HG02852 (cell line): ENCODE data around the gene TRAF5.

Source experiments
- ATAC-seq: cut with Tn5 transposase; IDR thresholded peaks from one replicate; pipeline ENCODE4 v1.9.1; 2021; ENCODE audit warnings: mild to moderate bottlenecking, moderate library complexity; ENCODE audit not compliant: unreplicated experiment

TRAF5 gene

DNA sequence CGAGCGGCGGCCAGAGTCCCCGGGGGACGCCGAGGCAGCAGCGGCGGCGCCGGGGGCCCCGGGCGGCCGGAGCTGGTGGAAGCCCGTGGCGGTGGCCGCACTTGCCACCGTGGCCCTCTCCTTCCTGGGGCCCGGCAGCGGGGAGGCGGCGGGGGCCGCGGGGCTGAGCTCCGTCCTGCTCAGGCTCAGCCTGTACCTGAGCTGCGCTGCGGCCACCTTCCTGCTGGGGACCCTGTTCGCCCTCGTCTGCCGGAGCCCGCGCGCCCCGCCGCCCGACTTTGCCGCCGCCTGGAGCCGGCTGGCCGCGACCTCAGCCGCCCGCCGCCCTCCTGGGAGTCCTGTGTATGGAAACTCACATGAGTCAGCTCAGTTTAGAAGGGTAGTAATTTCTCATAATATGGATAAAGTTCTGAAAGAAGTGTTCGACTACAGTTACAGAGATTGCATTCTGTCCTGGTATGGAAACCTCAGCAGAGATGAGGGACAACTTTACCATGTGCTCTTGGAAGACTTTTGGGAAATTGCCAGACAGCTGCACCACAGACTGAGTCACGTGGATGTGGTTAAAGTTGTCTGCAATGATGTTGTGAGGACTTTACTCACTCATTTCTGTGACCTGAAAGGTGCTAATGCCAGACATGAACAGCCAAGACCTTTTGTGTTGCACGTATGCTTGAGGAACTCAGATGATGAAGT lies 90.1 kb downstream of the TRAF5 start:
- peak; percentile 58 for ATAC-seq

DNA sequence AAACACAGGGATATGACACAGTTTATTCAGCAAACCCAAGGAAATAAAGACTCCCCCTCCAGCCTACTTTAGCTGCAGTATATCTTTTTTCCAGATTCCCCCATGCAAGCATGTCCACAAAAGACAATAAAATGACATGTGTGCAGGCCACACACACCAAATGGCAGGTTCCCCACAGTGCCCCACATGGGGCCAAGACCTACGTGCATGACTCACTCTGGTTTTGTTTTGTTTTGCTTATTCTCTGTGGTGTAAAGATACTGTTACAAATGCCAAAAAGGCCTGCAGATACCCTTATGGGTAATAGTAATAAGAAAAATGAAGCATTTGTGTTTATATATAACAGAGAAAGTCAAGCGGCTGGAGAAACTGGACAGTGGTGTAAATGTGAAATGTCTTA lies 93.8 kb downstream of the TRAF5 start:
- ATAC-seq, result no peak

DNA sequence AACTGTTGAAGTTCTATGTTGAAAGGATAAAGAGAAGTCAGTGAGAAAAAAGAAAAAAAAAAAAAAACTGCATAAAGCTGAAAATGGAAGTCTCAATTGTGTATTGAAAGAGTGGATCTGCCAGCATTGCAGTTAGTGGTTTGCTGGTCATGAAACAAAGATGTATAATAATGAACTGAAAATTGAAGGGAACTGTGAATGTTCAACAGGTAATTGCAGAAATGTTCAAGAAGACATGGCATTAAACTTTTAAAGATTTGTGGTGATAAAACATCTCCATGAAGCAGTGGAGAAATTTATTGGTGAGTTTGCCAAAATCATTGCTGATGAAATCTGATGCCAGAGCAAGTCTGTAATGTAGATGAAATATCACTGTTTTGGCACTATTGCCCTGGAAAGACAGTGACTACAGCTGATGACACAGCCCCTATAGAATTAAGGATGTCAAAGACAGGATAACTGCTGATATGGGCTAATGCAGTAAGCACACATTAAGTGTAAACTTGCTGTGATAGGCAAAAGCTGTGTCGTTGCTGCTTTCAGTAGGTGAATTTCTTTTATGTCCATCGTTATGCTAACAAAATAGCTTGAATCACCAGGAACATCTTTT lies 94.3 kb downstream of the TRAF5 start:
- ATAC-seq, result no peak

DNA sequence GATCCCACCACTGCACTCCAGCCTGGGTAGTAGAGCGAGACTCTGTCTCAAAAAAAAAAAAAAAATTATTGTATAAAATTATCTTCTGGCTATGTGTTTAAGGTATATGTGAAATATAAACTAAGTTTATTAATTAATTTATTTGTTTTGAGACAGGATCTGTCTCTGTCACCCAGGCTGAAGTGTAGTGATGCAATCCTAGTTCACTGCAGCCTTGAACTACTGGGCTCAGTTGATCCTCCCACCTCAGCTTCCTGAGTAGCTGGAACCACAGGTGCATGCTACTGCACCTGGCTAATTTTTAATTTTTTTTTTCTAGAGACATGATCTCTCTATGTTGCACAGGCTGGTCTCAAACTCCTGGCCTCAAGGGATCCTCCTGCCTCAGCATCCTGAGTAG lies 97.4 kb downstream of the TRAF5 start:
- no peak for ATAC-seq
